Breast epithelium (tissue), 3 donors: ENCODE measurements around the gene LY86.
"Not testable (repeated sequence)": the region's sequence is repeated elsewhere in the genome, so short reads cannot be mapped to it uniquely, and the experiment has no call there.

Source experiments
- CTCF ChIP-seq, 3 donors: fragments of 450-650 bp; IDR thresholded peaks; one replicate each; pipeline ENCODE4 v1.5.1; 2016 to 2017; ENCODE audit warnings: antibody characterized with exemption in 3 of 3, mild to moderate bottlenecking in 3 of 3, moderate library complexity in 3 of 3
- POLR2AphosphoS5 ChIP-seq, 3 donors: sonication (generic); formaldehyde crosslinking; IDR thresholded peaks; one replicate each; pipeline ENCODE4 v1.6.1; 2017; ENCODE audit warnings: antibody characterized with exemption in 3 of 3

DNA sequence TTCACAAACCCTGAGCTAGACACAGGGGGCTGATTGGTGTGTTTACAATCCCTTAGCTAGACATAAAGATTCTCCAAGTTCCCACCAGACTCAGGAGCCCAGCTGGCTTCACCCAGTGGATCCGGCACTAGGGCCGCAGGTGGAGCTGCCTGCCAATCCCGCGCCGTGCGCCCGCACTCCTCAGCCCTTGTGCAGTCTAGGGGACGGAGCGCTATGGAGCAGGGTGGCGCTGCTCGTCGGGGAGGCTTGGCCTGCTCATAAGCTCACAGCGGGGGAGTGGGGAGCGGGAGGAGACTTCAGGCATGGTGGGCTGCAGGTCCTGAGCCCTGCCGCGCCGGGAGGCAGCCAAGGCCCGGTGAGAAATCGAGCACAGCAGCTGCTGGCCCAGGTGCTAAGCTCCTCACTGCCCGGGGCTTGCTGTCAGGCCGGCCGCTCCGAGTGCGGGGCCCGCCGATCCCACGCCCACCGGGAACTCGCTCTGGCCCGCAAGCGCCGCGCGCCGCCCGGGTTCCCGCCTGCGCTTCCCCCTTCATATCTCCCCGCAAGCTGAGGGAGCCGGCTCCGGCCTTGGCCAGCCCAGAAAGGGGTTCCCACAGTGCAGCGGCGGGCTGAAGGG lies 24.7 kb downstream of the LY86 start:
- TF ChIP-seq POLR2AphosphoS5, CTCF (IDR thresholded peaks at IDR 0.05): not testable (repeated sequence)
